ENCODE measurements around the gene C3orf22. TPM values are rescaled to one million over a fixed set of nuclear protein-coding genes. Genes with fewer than 3 reads are reported as not detected.
"Not testable (repeated sequence)": the region's sequence is repeated elsewhere in the genome, so short reads cannot be mapped to it uniquely, and the experiment has no call there.

Gene C3orf22
- total RNA-seq, 1 experiment from 2014 or later: not detected

GRCh38 chr3:126535636-126536035, 23.1 kb downstream of the C3orf22 start:
- Histone ChIP-seq H3K9me3 (ENCODE audit: insufficient read depth, low read depth) (no peaks in the 10 kb centered on the region), H3K4me2 (no peak overlapping the region), H3K27me3 (ENCODE audit: insufficient read depth, low read depth) (peaks cover 77% of the 10 kb centered on the region), H3K4me1 (replicated peaks; ENCODE audit: insufficient read depth) (peaks cover 7% of the 10 kb centered on the region; the same call in 1 of the 2 replicates), H3K9me2 (ENCODE audit: insufficient read depth) (no peaks in the 10 kb centered on the region), H3K79me2 (ENCODE audit: low read depth) (no peaks in the 10 kb centered on the region), H2AFZ (no peak overlapping the region), H3K36me3 (ENCODE audit: low read depth) (no peaks in the 10 kb centered on the region), H4K20me1 (ENCODE audit: insufficient read depth) (no peaks in the 10 kb centered on the region), H3K4me3 (no peak overlapping the region), H3K27ac (no peak overlapping the region), H3F3A (ENCODE audit: insufficient read depth, low read depth) (no peaks in the 10 kb centered on the region)
- intact Hi-C loops (cut with micrococcal nuclease; ENCODE audit: unreplicated experiment): no loop called here
- BruUV-seq (replicated peaks): no TSS peak
- no peak for DNase-seq
- POLR2A ChIA-PET (ENCODE audit: unreplicated experiment): no interaction called here
- CTCF ChIA-PET: no interaction called here
- TF ChIP-seq CTCF (conservative IDR thresholded peaks at IDR 0.05): no peak
- no peak for TF ChIP-seq EZH2 (IDR thresholded peaks at IDR 0.05; ENCODE audit: low read depth)

- H3K9me2 ChIP-seq (ENCODE audit: insufficient read depth); BruUV-seq (replicated peaks); H3K9me3 ChIP-seq (ENCODE audit: insufficient read depth, low read depth); intact Hi-C loops (cut with micrococcal nuclease; ENCODE audit: unreplicated experiment); H3K4me1 ChIP-seq (replicated peaks; ENCODE audit: insufficient read depth); POLR2A ChIA-PET (ENCODE audit: unreplicated experiment); DNase-seq; H3K27ac ChIP-seq; H3K4me2 ChIP-seq; H4K20me1 ChIP-seq (ENCODE audit: insufficient read depth); H2AFZ ChIP-seq; H3K36me3 ChIP-seq (ENCODE audit: low read depth); CTCF ChIA-PET; H3K79me2 ChIP-seq (ENCODE audit: low read depth); H3F3A ChIP-seq (ENCODE audit: insufficient read depth, low read depth); H3K4me3 ChIP-seq: not testable (repeated sequence)
- H3K27me3 ChIP-seq (ENCODE audit: insufficient read depth, low read depth): peaks cover 77% of the 10 kb centered on the region
Measured at GRCh38 chr3:126534716-126535115, 24.0 kb downstream of the C3orf22 start.

- no peaks in the 10 kb centered on the region for H3K36me3 ChIP-seq (ENCODE audit: low read depth)
- no TSS peak for BruUV-seq (replicated peaks)
- no peak overlapping the region for H3K27ac ChIP-seq
- peaks cover 74% of the 10 kb centered on the region for H3K27me3 ChIP-seq (ENCODE audit: insufficient read depth, low read depth)
- ChIA-PET POLR2A (ENCODE audit: unreplicated experiment) (no interaction called here), CTCF (no interaction called here)
- H3K9me2 ChIP-seq (ENCODE audit: insufficient read depth): no peaks in the 10 kb centered on the region
- H3K9me3 ChIP-seq (ENCODE audit: insufficient read depth, low read depth): no peaks in the 10 kb centered on the region
- intact Hi-C loops (cut with micrococcal nuclease; ENCODE audit: unreplicated experiment): no loop called here
- H2AFZ ChIP-seq: no peak overlapping the region
- H3K79me2 ChIP-seq (ENCODE audit: low read depth): no peaks in the 10 kb centered on the region
- H3K4me3 ChIP-seq: no peak overlapping the region
- no peaks in the 10 kb centered on the region for H3F3A ChIP-seq (ENCODE audit: insufficient read depth, low read depth)
- H3K4me1 ChIP-seq (replicated peaks; ENCODE audit: insufficient read depth): no peaks in the 10 kb centered on the region
- H4K20me1 ChIP-seq (ENCODE audit: insufficient read depth): no peaks in the 10 kb centered on the region
- H3K4me2 ChIP-seq: no peak overlapping the region
- TF ChIP-seq CTCF (conservative IDR thresholded peaks at IDR 0.05): no peak
- no peak for TF ChIP-seq EZH2 (IDR thresholded peaks at IDR 0.05; ENCODE audit: low read depth)
- DNase-seq: no peak
Measured at GRCh38 chr3:126533506-126533905, 25.2 kb downstream of the C3orf22 start.

- TF ChIP-seq CTCF (conservative IDR thresholded peaks at IDR 0.05) (no peak), EZH2 (IDR thresholded peaks at IDR 0.05; ENCODE audit: low read depth) (no peak)
- Histone ChIP-seq H3K27ac (no peak overlapping the region), H3K4me3 (no peak overlapping the region), H3K4me1 (replicated peaks; ENCODE audit: insufficient read depth) (no peaks in the 10 kb centered on the region), H3K9me2 (ENCODE audit: insufficient read depth) (no peaks in the 10 kb centered on the region), H3K79me2 (ENCODE audit: low read depth) (no peaks in the 10 kb centered on the region), H3K27me3 (ENCODE audit: insufficient read depth, low read depth) (peaks cover 50% of the 10 kb centered on the region), H2AFZ (no peak overlapping the region), H3K9me3 (ENCODE audit: insufficient read depth, low read depth) (no peaks in the 10 kb centered on the region), H3K4me2 (no peak overlapping the region), H4K20me1 (ENCODE audit: insufficient read depth) (no peaks in the 10 kb centered on the region), H3K36me3 (ENCODE audit: low read depth) (no peaks in the 10 kb centered on the region), H3F3A (ENCODE audit: insufficient read depth, low read depth) (no peaks in the 10 kb centered on the region)
- intact Hi-C loops (cut with micrococcal nuclease; ENCODE audit: unreplicated experiment): no loop called here
- DNase-seq: no peak
- CTCF ChIA-PET: interaction anchor here (0.5 kb wide), 1 partner anchor 942 kb away, joined by 3 read pairs; no protein-coding TSS in a partner anchor
- POLR2A ChIA-PET (ENCODE audit: unreplicated experiment): no interaction called here
- BruUV-seq (replicated peaks): no TSS peak
Measured at GRCh38 chr3:126531051-126531330, 27.7 kb downstream of the C3orf22 start.
